Activated CD8-positive, alpha-beta T cell treated with anti-CD3 and anti-CD28 coated beads for 36 hours (primary cell): ENCODE measurements around the gene CYTH1. TPM values are rescaled to one million over a fixed set of nuclear protein-coding genes. Genes with fewer than 3 reads are reported as not detected.

Source experiments
- ATAC-seq: fragments of 200-7000 bp; cut with Tn5 transposase; one replicate; pipeline ENCODE4 v1.10.0; 2021; ENCODE audit warnings: mild to moderate bottlenecking, moderate library complexity
- CTCF ChIA-PET: fragments of 350-600 bp; sonication (Branson Sonifier 250); formaldehyde crosslinking; loops from one replicate; lab custom pipeline; 2021; ENCODE audit warnings: antibody characterized with exemption; lab: Charles Lee
- POLR2A ChIA-PET: fragments of 350-600 bp; sonication (Branson Sonifier 250); formaldehyde crosslinking; loops from one replicate; lab custom pipeline; 2021; ENCODE audit warnings: antibody characterized with exemption; lab: Charles Lee
- DNase-seq: peaks from one replicate; pipeline ENCODE4 v3.0.0-alpha.2; 2020
- H3K27ac Mint-ChIP-seq: one replicate; pipeline ENCODE4 v1.8.0; 2021; ENCODE audit warnings: mild to moderate bottlenecking, mixed read lengths
- H3K27me3 Mint-ChIP-seq: one replicate; pipeline ENCODE4 v1.8.0; 2021; ENCODE audit warnings: mixed read lengths
- H3K36me3 Mint-ChIP-seq: one replicate; pipeline ENCODE4 v1.8.0; 2021; ENCODE audit warnings: low read depth, mixed read lengths
- H3K4me1 Mint-ChIP-seq: one replicate; pipeline ENCODE4 v1.8.0; 2021; ENCODE audit warnings: low read depth, mixed read lengths
- H3K4me3 Mint-ChIP-seq: one replicate; pipeline ENCODE4 v1.8.0; 2021; ENCODE audit warnings: mild to moderate bottlenecking, moderate library complexity, mixed read lengths
- H3K9me3 Mint-ChIP-seq: one replicate; pipeline ENCODE4 v1.8.0; 2021; ENCODE audit warnings: mixed read lengths
- intact Hi-C: fragments of 100-400 bp; cut with micrococcal nuclease; formaldehyde crosslinking; loops from one replicate; pipeline ENCODE4 v1.10.0; 2022
- total RNA-seq, 2 experiments: library from RNA; stranded (reverse); gene quantifications; one replicate each; pipeline ENCODE4 v1.2.3, GENCODE V29; 2021
- TF ChIP-seq, protein P1 (sequence below): fragments of 200-600 bp; IDR thresholded peaks from one replicate; pipeline ENCODE4 v1.8.0; 2022; ENCODE audit warnings: antibody characterized with exemption, mild to moderate bottlenecking

The CYTH1 gene
- total RNA-seq, 2 experiments from 2014 or later = 95.1 to 96.0 TPM

DNA sequence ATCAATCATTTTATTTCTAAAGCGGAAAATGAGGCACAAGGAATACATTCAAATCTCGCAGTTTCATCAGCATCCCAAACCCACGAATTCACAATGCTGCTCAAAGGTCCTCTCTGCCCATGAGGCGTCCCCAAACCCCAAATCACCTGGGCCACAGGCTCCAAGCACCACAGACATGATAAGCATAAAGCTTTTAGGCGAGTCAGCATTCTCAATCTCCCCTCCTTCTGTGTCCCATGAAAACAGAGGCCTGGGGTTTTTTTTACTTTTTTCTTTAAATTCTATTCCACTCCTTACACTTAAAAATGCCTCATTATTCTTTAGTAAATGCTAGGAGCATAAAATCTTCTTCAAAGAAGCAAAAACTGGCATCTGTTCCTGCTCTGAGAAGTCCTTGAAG, 55.0 kb downstream of the CYTH1 start:
- intact Hi-C loops = loop anchor here (5.0 kb wide), 1 partner anchor 50 kb away; no protein-coding TSS in a partner anchor
- ChIA-PET POLR2A (interaction anchor here (0.6 to 3.3 kb wide), 8 partner anchors 8 to 50 kb away, joined by 3 to 21 read pairs (median 4); no protein-coding TSS in a partner anchor), CTCF (interaction anchor here (0.8 to 4.7 kb wide), 5 partner anchors 9 to 279 kb away, joined by 3 to 24 read pairs (median 3); no protein-coding TSS in a partner anchor)
- Mint-ChIP-seq H3K9me3 (no peaks in the 10 kb centered on the region), H3K27ac (peak overlapping the region; percentile 92), H3K4me3 (peak overlapping the region; percentile 50), H3K36me3 (peaks cover 22% of the 10 kb centered on the region), H3K27me3 (no peaks in the 10 kb centered on the region), H3K4me1 (peaks cover 89% of the 10 kb centered on the region)
- ATAC-seq = no peak
- DNase-seq = no peak
- TF ChIP-seq, protein P1, sequence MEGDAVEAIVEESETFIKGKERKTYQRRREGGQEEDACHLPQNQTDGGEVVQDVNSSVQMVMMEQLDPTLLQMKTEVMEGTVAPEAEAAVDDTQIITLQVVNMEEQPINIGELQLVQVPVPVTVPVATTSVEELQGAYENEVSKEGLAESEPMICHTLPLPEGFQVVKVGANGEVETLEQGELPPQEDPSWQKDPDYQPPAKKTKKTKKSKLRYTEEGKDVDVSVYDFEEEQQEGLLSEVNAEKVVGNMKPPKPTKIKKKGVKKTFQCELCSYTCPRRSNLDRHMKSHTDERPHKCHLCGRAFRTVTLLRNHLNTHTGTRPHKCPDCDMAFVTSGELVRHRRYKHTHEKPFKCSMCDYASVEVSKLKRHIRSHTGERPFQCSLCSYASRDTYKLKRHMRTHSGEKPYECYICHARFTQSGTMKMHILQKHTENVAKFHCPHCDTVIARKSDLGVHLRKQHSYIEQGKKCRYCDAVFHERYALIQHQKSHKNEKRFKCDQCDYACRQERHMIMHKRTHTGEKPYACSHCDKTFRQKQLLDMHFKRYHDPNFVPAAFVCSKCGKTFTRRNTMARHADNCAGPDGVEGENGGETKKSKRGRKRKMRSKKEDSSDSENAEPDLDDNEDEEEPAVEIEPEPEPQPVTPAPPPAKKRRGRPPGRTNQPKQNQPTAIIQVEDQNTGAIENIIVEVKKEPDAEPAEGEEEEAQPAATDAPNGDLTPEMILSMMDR = no peak

DNA sequence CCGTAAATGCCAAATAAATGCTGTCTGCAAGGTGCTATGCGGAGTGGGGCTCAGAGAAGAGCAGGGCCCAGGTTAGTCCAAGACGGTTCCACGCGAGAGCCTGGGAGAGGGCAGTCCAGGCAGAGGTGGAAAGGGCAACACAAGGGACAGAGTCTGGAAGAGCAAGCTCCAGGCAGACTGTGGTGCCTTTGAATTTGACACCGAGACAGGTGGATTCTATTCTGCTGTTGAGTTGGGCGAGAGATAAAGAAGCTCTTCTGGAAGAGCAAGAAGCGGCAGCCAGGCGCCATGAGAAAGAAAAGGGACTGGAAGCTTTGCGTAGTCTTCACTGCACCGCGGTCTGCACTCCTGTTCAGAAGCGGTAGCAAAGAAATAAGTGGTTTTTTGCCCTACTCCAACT, 55.6 kb downstream of the CYTH1 start:
- peaks cover 88% of the 10 kb centered on the region for H3K4me1 Mint-ChIP-seq
- intact Hi-C loops = loop anchor here (5.0 kb wide), 1 partner anchor 51 kb away; no protein-coding TSS in a partner anchor
- H3K27ac Mint-ChIP-seq = peak overlapping the region; percentile 92
- CTCF ChIA-PET = interaction anchor here (0.8 to 4.7 kb wide), 6 partner anchors 10 to 279 kb away, joined by 3 to 24 read pairs (median 4); no protein-coding TSS in a partner anchor
- ATAC-seq = no peak
- H3K9me3 Mint-ChIP-seq = no peaks in the 10 kb centered on the region
- peaks cover 22% of the 10 kb centered on the region for H3K36me3 Mint-ChIP-seq
- TF ChIP-seq, protein P1 = no peak
- H3K27me3 Mint-ChIP-seq = no peaks in the 10 kb centered on the region
- POLR2A ChIA-PET = interaction anchor here (0.6 to 3.3 kb wide), 14 partner anchors 9 to 51 kb away, joined by 3 to 21 read pairs (median 5); no protein-coding TSS in a partner anchor
- DNase-seq = no peak
- H3K4me3 Mint-ChIP-seq = peak overlapping the region; percentile 50

DNA sequence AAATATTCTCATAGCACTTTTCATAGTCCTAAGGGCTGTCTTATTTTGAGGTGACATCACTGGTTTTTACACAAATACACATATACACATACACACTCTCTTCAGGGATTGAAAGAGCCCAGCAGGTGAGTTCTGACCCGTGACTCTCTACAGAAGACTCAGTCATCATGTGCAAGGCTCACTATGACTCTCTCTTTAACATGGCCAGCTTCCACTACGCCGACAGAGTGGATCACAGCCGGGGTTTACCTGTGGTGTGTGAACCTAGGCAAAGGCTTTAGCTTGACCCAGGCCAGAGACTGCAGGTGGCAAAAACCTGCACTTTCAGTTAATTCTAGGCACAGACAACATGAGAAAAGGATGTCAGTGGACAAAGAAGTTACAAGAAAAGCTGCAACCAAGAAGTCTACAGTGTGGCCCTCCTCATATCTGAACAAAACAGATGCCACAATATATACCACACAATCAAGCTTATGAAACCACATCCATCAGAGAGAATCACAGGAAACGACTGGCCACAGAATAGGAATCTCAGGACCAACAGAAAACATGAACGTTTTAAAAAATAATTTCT, 56.5 kb downstream of the CYTH1 start:
- Mint-ChIP-seq H3K4me1 (peaks cover 88% of the 10 kb centered on the region), H3K36me3 (peaks cover 18% of the 10 kb centered on the region)

DNA sequence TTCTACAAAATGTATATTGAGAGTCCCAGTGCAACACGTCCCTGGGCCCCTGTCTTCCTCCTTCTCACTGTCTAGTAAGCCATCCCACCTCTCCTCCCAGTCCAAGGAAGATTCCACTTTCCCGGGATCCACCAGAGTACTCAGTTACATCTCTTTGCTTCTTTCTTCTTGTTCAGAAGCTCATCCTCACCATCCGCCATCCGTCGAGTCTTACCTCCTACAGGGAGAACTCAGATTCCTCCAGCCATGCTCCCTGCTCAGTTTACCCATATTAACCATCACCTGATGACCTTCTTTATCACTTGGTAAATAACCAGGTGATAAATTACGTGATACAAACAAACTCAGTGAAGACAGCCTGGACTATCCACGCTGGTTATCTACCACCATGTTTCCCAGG, 57.1 kb downstream of the CYTH1 start:
- no peak for ATAC-seq
- intact Hi-C loops = loop anchor here (5.0 kb wide), 1 partner anchor 52 kb away; no protein-coding TSS in a partner anchor

More for the DNA sequence above, 56.5 kb downstream of the CYTH1 start:
- ATAC-seq (peak; percentile 84), DNase-seq (peak; percentile 63)
- peak overlapping the region; percentile 50 for H3K4me3 Mint-ChIP-seq
- TF ChIP-seq, protein P1 = no peak
- intact Hi-C loops = loop anchor here (5.0 kb wide), 1 partner anchor 52 kb away; no protein-coding TSS in a partner anchor
- H3K9me3 Mint-ChIP-seq = no peaks in the 10 kb centered on the region
- peak overlapping the region; percentile 92 for H3K27ac Mint-ChIP-seq
- no peaks in the 10 kb centered on the region for H3K27me3 Mint-ChIP-seq
- CTCF ChIA-PET = interaction anchor here (1.2 to 4.7 kb wide), 7 partner anchors 9 to 74 kb away, joined by 3 to 24 read pairs (median 5); no protein-coding TSS in a partner anchor
- POLR2A ChIA-PET = interaction anchor here (0.6 to 3.3 kb wide), 12 partner anchors 9 to 98 kb away, joined by 3 to 21 read pairs (median 6); no protein-coding TSS in a partner anchor

More for the DNA sequence above, 57.1 kb downstream of the CYTH1 start:
- H3K9me3 Mint-ChIP-seq = no peaks in the 10 kb centered on the region
- ChIA-PET POLR2A (interaction anchor here (0.6 to 3.3 kb wide), 10 partner anchors 8 to 115 kb away, joined by 3 to 21 read pairs (median 6); partner anchors contain the start of gene USP36), CTCF (interaction anchor here (1.2 to 4.7 kb wide), 8 partner anchors 9 to 74 kb away, joined by 3 to 24 read pairs (median 4); no protein-coding TSS in a partner anchor)
- H3K4me1 Mint-ChIP-seq = peaks cover 92% of the 10 kb centered on the region
- peaks cover 18% of the 10 kb centered on the region for H3K36me3 Mint-ChIP-seq
- DNase-seq = no peak
- no peaks in the 10 kb centered on the region for H3K27me3 Mint-ChIP-seq
- H3K27ac Mint-ChIP-seq = peak overlapping the region; percentile 92
- H3K4me3 Mint-ChIP-seq = no peak overlapping the region
- TF ChIP-seq, protein P1 = no peak
